ENCODE results near the gene SLC38A3. TPM values are rescaled to one million over a fixed set of nuclear protein-coding genes. Genes with fewer than 3 reads are reported as not detected.
A peak's percentile ranks its signal among the peaks of the same experiment; 100 is the strongest.
"Not testable (repeated sequence)": the region's sequence is repeated elsewhere in the genome, so short reads cannot be mapped to it uniquely, and the experiment has no call there.

SLC38A3 gene
- total RNA-seq, 1 donor from 2014 or later: 0.17 TPM

DNA sequence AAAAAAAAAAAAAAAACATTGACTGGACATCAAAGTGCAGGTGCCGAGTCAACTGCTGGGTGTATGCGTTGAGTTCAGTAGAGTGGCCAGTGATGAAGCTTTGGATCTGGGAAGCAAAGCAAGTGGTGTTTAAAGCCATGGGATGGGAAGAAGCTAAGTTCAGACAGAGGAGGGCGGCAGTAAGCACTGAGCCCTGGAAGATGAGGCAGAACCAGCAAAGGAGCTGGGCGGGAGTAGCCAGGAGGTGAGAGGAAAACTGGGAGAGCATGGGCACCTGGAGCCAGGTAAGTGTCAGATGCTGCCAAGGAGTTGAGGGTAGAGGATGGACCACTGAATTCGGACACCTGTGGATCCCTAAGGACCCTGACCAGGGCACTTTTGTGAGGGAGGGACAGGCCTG, 19.6 kb downstream of the SLC38A3 start:
- Histone ChIP-seq H3K4me3 (no peak overlapping the region), H3K4me2 (no peak overlapping the region), H3K4me1 (peaks cover 14% of the 10 kb centered on the region), H3K9ac (no peak overlapping the region), H3K9me3 (ENCODE audit: low read depth) (no peaks in the 10 kb centered on the region), H3K79me2 (ENCODE audit: low read depth) (no peaks in the 10 kb centered on the region), H2AFZ (replicated peaks) (no peak overlapping the region), H3K27ac (no peak overlapping the region), H3K27me3 (peaks cover 16% of the 10 kb centered on the region), H3K36me3 (no peaks in the 10 kb centered on the region), H3F3A (ENCODE audit: low read depth) (peaks cover 14% of the 10 kb centered on the region), H4K20me1 (ENCODE audit: low read depth) (no peaks in the 10 kb centered on the region)
- no peak overlapping the region for H3K4me3 Mint-ChIP-seq
- no peak for TF ChIP-seq EZH2 (IDR thresholded peaks at IDR 0.05)
- TF ChIP-seq, protein P1, sequence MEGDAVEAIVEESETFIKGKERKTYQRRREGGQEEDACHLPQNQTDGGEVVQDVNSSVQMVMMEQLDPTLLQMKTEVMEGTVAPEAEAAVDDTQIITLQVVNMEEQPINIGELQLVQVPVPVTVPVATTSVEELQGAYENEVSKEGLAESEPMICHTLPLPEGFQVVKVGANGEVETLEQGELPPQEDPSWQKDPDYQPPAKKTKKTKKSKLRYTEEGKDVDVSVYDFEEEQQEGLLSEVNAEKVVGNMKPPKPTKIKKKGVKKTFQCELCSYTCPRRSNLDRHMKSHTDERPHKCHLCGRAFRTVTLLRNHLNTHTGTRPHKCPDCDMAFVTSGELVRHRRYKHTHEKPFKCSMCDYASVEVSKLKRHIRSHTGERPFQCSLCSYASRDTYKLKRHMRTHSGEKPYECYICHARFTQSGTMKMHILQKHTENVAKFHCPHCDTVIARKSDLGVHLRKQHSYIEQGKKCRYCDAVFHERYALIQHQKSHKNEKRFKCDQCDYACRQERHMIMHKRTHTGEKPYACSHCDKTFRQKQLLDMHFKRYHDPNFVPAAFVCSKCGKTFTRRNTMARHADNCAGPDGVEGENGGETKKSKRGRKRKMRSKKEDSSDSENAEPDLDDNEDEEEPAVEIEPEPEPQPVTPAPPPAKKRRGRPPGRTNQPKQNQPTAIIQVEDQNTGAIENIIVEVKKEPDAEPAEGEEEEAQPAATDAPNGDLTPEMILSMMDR (IDR thresholded peaks at IDR 0.05): no peak
- peaks cover 13% of the 10 kb centered on the region for H3K27me3 Mint-ChIP-seq (ENCODE audit: insufficient read depth, low read depth)
- H3K4me1 Mint-ChIP-seq: peaks cover 51% of the 10 kb centered on the region
- no peaks in the 10 kb centered on the region for H3K36me3 Mint-ChIP-seq
- DNase-seq (ENCODE audit: low spot score): peak; percentile 27
- H3K9me3 Mint-ChIP-seq: no peaks in the 10 kb centered on the region
- no peak overlapping the region for H3K27ac Mint-ChIP-seq

- Histone ChIP-seq H3K4me1 (peaks cover 25% of the 10 kb centered on the region), H3K36me3 (no peaks in the 10 kb centered on the region), H3K79me2 (ENCODE audit: low read depth) (no peaks in the 10 kb centered on the region), H3K4me2 (peak overlapping the region; percentile 92), H3K27me3 (peaks cover 16% of the 10 kb centered on the region), H2AFZ (replicated peaks) (peak overlapping the region; percentile 75), H3K4me3 (peak overlapping the region; percentile 67), H4K20me1 (ENCODE audit: low read depth) (no peaks in the 10 kb centered on the region), H3F3A (ENCODE audit: low read depth) (peaks cover 14% of the 10 kb centered on the region), H3K9me3 (ENCODE audit: low read depth) (no peaks in the 10 kb centered on the region), H3K9ac (no peak overlapping the region), H3K27ac (no peak overlapping the region)
- Mint-ChIP-seq H3K27ac (peak overlapping the region; percentile 91), H3K4me3 (peak overlapping the region; percentile 86), H3K4me1 (peaks cover 56% of the 10 kb centered on the region), H3K27me3 (ENCODE audit: insufficient read depth, low read depth) (peaks cover 13% of the 10 kb centered on the region), H3K36me3 (peaks cover 3% of the 10 kb centered on the region), H3K9me3 (no peaks in the 10 kb centered on the region)
- DNase-seq (ENCODE audit: low spot score): no peak
- TF ChIP-seq EZH2 (IDR thresholded peaks at IDR 0.05) (no peak), EZH2phosphoT487 (IDR thresholded peaks at IDR 0.05) (peak; percentile 36)
- TF ChIP-seq, protein P1 (IDR thresholded peaks at IDR 0.05): no peak
Measured at GRCh38 chr3:50226888-50227389, 21.9 kb downstream of the SLC38A3 start.

- Mint-ChIP-seq H3K27me3 (ENCODE audit: insufficient read depth, low read depth) (peaks cover 13% of the 10 kb centered on the region), H3K4me1 (peaks cover 57% of the 10 kb centered on the region), H3K4me3 (peak overlapping the region; percentile 91), H3K27ac (peak overlapping the region; percentile 96), H3K9me3 (no peaks in the 10 kb centered on the region), H3K36me3 (peaks cover 3% of the 10 kb centered on the region)
- Histone ChIP-seq H3K79me2 (ENCODE audit: low read depth) (no peaks in the 10 kb centered on the region), H3K9ac (peak overlapping the region; percentile 23), H3K36me3 (no peaks in the 10 kb centered on the region), H3K4me3 (peak overlapping the region; percentile 67), H3K4me1 (peaks cover 28% of the 10 kb centered on the region), H3K9me3 (ENCODE audit: low read depth) (no peaks in the 10 kb centered on the region), H3K27ac (peak overlapping the region; percentile 90), H3K4me2 (peak overlapping the region; percentile 92), H2AFZ (replicated peaks) (peak overlapping the region; percentile 75), H4K20me1 (ENCODE audit: low read depth) (no peaks in the 10 kb centered on the region), H3F3A (ENCODE audit: low read depth) (peaks cover 14% of the 10 kb centered on the region), H3K27me3 (peaks cover 16% of the 10 kb centered on the region)
- peak; percentile 97 for DNase-seq (ENCODE audit: low spot score)
- TF ChIP-seq, protein P1 (IDR thresholded peaks at IDR 0.05): peak; percentile 79
- TF ChIP-seq EZH2phosphoT487 (IDR thresholded peaks at IDR 0.05) (no peak), EZH2 (IDR thresholded peaks at IDR 0.05) (no peak)
Measured at GRCh38 chr3:50227390-50228183, 22.5 kb downstream of the SLC38A3 start.

DNA sequence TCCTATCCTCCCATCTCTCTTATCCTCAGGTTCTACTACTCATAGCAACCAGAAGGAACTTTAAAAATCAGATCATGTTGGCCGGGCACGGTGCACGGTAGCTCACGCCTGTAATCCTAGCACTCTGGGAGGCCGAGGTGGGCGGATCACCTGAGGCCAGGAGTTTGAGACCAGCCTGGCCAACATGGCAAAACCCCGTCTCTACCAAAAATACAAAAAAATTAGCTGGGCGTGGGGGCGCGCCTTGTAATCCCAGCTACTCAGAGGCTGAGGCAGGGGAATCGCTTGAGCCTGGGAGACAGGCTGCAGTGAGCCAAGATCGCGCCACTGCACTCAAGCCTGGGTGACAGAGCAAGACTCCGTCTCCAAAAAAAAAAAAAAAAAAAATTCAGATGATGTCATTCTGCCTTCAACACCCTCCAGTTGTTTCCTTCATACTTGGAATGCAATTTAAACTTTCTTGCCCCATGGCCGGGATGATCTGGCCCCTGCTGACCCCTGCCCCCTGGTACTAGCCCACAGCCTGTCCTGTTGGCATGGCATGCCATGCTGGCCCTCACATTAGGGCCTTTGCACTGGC, 23.2 kb downstream of the SLC38A3 start:
- Mint-ChIP-seq H3K27me3 (ENCODE audit: insufficient read depth, low read depth) (peaks cover 17% of the 10 kb centered on the region), H3K27ac (peak overlapping the region; percentile 96), H3K4me1 (peaks cover 64% of the 10 kb centered on the region), H3K4me3 (peak overlapping the region; percentile 91)
- Histone ChIP-seq H3K27me3 (peaks cover 16% of the 10 kb centered on the region), H3K4me3 (peak overlapping the region; percentile 67), H3F3A (ENCODE audit: low read depth) (peaks cover 14% of the 10 kb centered on the region), H3K4me1 (peaks cover 33% of the 10 kb centered on the region), H3K27ac (peak overlapping the region; percentile 90), H3K4me2 (peak overlapping the region; percentile 92)
- H3K9me3 ChIP-seq (ENCODE audit: low read depth); H4K20me1 ChIP-seq (ENCODE audit: low read depth); H3K9me3 Mint-ChIP-seq; DNase-seq (ENCODE audit: low spot score); H3K36me3 Mint-ChIP-seq; H2AFZ ChIP-seq (replicated peaks); H3K9ac ChIP-seq; H3K36me3 ChIP-seq; H3K79me2 ChIP-seq (ENCODE audit: low read depth): not testable (repeated sequence)

All from neural progenitor cell (in vitro differentiated cells).